GM21360 (cell line): ENCODE measurements around the gene MEX3D.
"Not testable (repeated sequence)": the region's sequence is repeated elsewhere in the genome, so short reads cannot be mapped to it uniquely, and the experiment has no call there.

Experiments used
- ATAC-seq: cut with Tn5 transposase; IDR thresholded peaks from one replicate; pipeline ENCODE4 v1.9.1; 2021; ENCODE audit warnings: mild to moderate bottlenecking, moderate library complexity; ENCODE audit not compliant: unreplicated experiment

The MEX3D gene

GRCh38 chr19:1522061-1522460 is 46.1 kb downstream of the MEX3D start:
- ATAC-seq = no peak

GRCh38 chr19:1521636-1522035 is 46.5 kb downstream of the MEX3D start:
- ATAC-seq = no peak

- no peak for ATAC-seq
Measured at GRCh38 chr19:1520203-1520780, 47.8 kb downstream of the MEX3D start.

GRCh38 chr19:1519802-1520201 is 48.3 kb downstream of the MEX3D start:
- ATAC-seq = not testable (repeated sequence)

GRCh38 chr19:1518471-1518870 is 49.7 kb downstream of the MEX3D start:
- no peak for ATAC-seq

GRCh38 chr19:1516395-1516753 is 51.8 kb downstream of the MEX3D start:
- ATAC-seq = no peak

- ATAC-seq = no peak
Measured at GRCh38 chr19:1514986-1515721, 53.0 kb downstream of the MEX3D start.

- ATAC-seq = no peak
Measured at GRCh38 chr19:1514295-1514661, 53.8 kb downstream of the MEX3D start.

GRCh38 chr19:1513499-1514294 is 54.4 kb downstream of the MEX3D start:
- ATAC-seq = no peak

- ATAC-seq = no peak
Measured at GRCh38 chr19:1512671-1513498, 55.2 kb downstream of the MEX3D start, which contains the start of gene ADAMTSL5. TSS of gene ADAMTSL5 (minus strand) at chr19:1513019. CDS start at chr19:1510943, 2,076 bp downstream.

GRCh38 chr19:1511318-1512317 is 56.5 kb downstream of the MEX3D start:
- ATAC-seq = no peak

GRCh38 chr19:1510807-1511206 is 57.3 kb downstream of the MEX3D start:
- ATAC-seq = no peak

- no peak for ATAC-seq
Measured at GRCh38 chr19:1510442-1510806, 57.7 kb downstream of the MEX3D start.

- no peak for ATAC-seq
Measured at GRCh38 chr19:1509602-1510441, 58.3 kb downstream of the MEX3D start.

GRCh38 chr19:1508507-1508856 is 59.6 kb downstream of the MEX3D start:
- ATAC-seq = no peak

GRCh38 chr19:1507763-1508506 is 60.2 kb downstream of the MEX3D start:
- no peak for ATAC-seq

GRCh38 chr19:1507192-1507660 is 60.9 kb downstream of the MEX3D start:
- ATAC-seq = no peak
